ENCODE data around the gene TERT. TPM values are rescaled to one million over a fixed set of nuclear protein-coding genes. Genes with fewer than 3 reads are reported as not detected.

The TERT gene
- total and polyA plus RNA-seq, 10 of the 15 experiments (the other 5 are each of a cell fraction or from before 2014, with no cell fraction given): 0.08 to 21.5 (median 5.0) TPM

GRCh38 chr5:1235838-1236237 lies 59.0 kb downstream of the TERT start:
- ChIA-PET SMC1A (ENCODE audit: uncharacterized antibody, unreplicated experiment) (no interaction called here), POLR2A (no interaction called here), RAD21 (ENCODE audit: unreplicated experiment) (no interaction called here), CTCF (no interaction called here)
- FAIRE-seq (no peak), ATAC-seq (no peak), DNase-seq (ENCODE audit: low read depth, low spot score) (no peak)
- no TSS peak for BruUV-seq (replicated peaks)
- in situ Hi-C loops (cut with MboI) (no loop called here), intact Hi-C loops (cut with micrococcal nuclease; ENCODE audit: unreplicated experiment) (no loop called here)
- Histone ChIP-seq H3K9ac (ENCODE audit: control insufficient read depth, insufficient read depth, low read length) (no peak overlapping the region), H3K9me3 (replicated peaks; ENCODE audit: control insufficient read depth, insufficient read depth, low read length) (peaks cover 2% of the 10 kb centered on the region; the same call in 2 of the 3 replicates), H3K27me3 (replicated peaks in 1 of 2; ENCODE audit: control insufficient read depth in 2 of 2, insufficient read depth in 2 of 2, low read length in 1 of 2) (no peaks in the 10 kb centered on the region; a peak in 3 of 4 replicates), H3K4me2 (ENCODE audit: control insufficient read depth, insufficient read depth) (no peak overlapping the region), H3K36me3 (ENCODE audit: control insufficient read depth in 2 of 2, insufficient read depth in 2 of 2, low read length in 1 of 2) (no peaks in the 10 kb centered on the region), H3K27ac (ENCODE audit: control insufficient read depth, insufficient read depth) (no peak overlapping the region), H4K20me1 (ENCODE audit: control insufficient read depth, insufficient read depth) (no peaks in the 10 kb centered on the region), H3K4me3 (no peak overlapping the region), H3K4me1 (ENCODE audit: control insufficient read depth, insufficient read depth, low read length) (no peaks in the 10 kb centered on the region), H3K79me2 (ENCODE audit: control insufficient read depth, insufficient read depth, low read length) (no peaks in the 10 kb centered on the region), H2AFZ (ENCODE audit: control insufficient read depth, low read depth, low read length) (no peak overlapping the region)
- WGBS (ENCODE audit: insufficient coverage, insufficient replicate concordance, low lambda C conversion rate, missing lambda C conversion rate): 42% methylated on average over 1 of the region's 1 CpG
- TF ChIP-seq IKZF1 (conservative IDR thresholded peaks at IDR 0.05): no peak
- TF ChIP-seq SMAD1 (IDR thresholded peaks at IDR 0.05; ENCODE audit: low read depth, partially characterized antibody): no peak
- TF ChIP-seq MXI1 (IDR thresholded peaks at IDR 0.05; ENCODE audit: low read depth, low read length): no peak
- TF ChIP-seq USF2 (IDR thresholded peaks at IDR 0.05; ENCODE audit: borderline replicate concordance, low read depth, low read length): no peak
- no peak for TF ChIP-seq EGR1 (IDR thresholded peaks at IDR 0.05; ENCODE audit: borderline replicate concordance in 1 of 2, low read depth in 2 of 2, low read length in 2 of 2)
- TF ChIP-seq SMAD5 (IDR thresholded peaks at IDR 0.05; ENCODE audit: low read depth): no peak
- no peak for TF ChIP-seq HDAC6 (IDR thresholded peaks at IDR 0.05; ENCODE audit: unreplicated experiment)
- no peak for TF ChIP-seq CHD2 (IDR thresholded peaks at IDR 0.05; ENCODE audit: borderline replicate concordance, low read depth, low read length)
- TF ChIP-seq POU2F2 (IDR thresholded peaks at IDR 0.05; ENCODE audit: borderline replicate concordance, low read depth, low read length): no peak
- no peak for TF ChIP-seq MAX (IDR thresholded peaks at IDR 0.05; ENCODE audit: low read depth, low read length)
- no peak for TF ChIP-seq REST (IDR thresholded peaks at IDR 0.05; ENCODE audit: low read depth, low read length)
- no peak for TF ChIP-seq SUZ12 (IDR thresholded peaks at IDR 0.05; ENCODE audit: unreplicated experiment)
- TF ChIP-seq BCL11A (IDR thresholded peaks at IDR 0.05; ENCODE audit: low read depth, low read length): no peak
- TF ChIP-seq MLLT1 (IDR thresholded peaks at IDR 0.05): no peak
- no peak for TF ChIP-seq E2F4 (IDR thresholded peaks at IDR 0.05; ENCODE audit: low read depth, low read length)
- no peak for TF ChIP-seq BRCA1 (IDR thresholded peaks at IDR 0.05; ENCODE audit: low read depth, low read length)
- no peak for TF ChIP-seq NRF1 (conservative IDR thresholded peaks at IDR 0.05; ENCODE audit: low read depth, low read length)
- TF ChIP-seq NFIC (IDR thresholded peaks at IDR 0.05; ENCODE audit: low read depth, low read length): no peak
- no peak for TF ChIP-seq CREB1 (IDR thresholded peaks at IDR 0.05; ENCODE audit: low read depth)
